HG02973 (cell line): Measurements from ENCODE around the gene UGT1A8.

ENCODE experiments used
- ATAC-seq: cut with Tn5 transposase; IDR thresholded peaks from one replicate; pipeline ENCODE4 v1.9.1; 2021; ENCODE audit warnings: moderate library complexity; ENCODE audit not compliant: unreplicated experiment

Gene UGT1A8

DNA sequence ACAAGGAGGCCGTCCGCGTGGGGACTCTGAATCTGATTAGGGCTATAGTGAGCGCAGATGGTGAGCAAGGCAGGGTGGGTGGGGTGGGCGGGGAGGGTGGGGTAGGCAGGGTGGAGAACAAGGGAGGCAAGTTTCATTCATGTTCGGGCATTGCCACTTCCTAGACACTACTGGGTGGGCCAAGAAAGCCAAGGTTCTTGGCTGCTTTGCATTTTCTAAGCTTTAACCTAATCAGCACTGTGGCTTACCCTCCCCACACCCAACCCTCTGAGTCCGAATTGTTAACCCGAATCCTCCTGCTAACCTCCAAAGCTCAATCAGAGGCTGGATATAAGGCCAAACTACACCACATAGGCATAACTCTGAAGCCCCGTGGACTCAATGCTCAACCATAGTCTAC lies 178.8 kb downstream of the UGT1A8 start:
- ATAC-seq, result no peak

- no peak for ATAC-seq
These were observed 181.1 kb downstream of the UGT1A8 start for GRCh38 chr2:233798335-233799086.

DNA sequence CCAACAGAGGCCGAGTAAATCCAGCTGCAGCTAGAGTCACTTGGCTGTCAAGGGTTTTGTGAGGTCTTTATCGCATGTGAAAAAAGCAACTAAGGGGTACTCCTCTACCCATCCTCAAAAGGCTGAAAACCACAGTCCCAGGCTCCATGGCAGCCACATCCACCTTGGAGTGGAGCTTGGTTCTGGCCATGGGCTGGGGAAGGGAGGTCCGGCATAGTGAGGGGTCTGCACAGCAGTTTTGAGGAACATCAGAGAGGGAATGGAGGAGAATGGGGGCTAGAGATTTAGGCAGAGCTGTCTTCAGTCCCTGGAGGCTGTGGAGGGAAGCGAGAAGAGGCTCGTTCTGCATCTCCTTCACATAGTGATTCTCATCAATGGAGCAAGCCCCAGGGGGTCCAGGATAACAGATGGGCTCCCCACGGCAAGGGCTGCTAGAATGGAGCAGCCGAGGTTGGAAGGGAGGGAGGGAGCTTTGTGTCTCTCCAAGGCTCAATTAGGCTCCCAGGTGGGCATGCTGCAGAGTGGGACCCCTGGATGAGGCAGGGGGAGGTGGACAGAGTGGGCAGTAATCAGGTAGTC lies 181.7 kb downstream of the UGT1A8 start:
- ATAC-seq, result no peak

- no peak for ATAC-seq
These were observed 182.3 kb downstream of the UGT1A8 start for GRCh38 chr2:233799716-233800115.

DNA sequence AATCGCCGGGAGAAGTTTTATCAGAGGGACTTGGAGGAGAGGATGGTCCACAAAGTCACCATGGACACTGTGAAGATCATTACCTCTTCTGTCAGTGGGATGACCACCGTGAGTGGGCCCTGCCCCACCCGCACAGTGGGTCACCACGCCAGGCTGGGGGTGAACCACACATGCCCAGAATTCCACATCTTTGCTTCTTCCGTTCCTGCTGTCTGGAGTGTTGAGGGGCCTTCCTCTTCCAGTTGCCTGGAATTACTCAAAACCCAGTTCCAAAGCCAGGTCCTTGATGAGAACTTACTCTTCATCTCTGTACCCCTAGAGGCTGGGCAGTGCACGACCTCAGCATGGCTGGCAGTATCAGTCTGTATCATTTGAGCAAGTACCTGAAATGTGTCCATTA lies 182.8 kb downstream of the UGT1A8 start:
- no peak for ATAC-seq

DNA sequence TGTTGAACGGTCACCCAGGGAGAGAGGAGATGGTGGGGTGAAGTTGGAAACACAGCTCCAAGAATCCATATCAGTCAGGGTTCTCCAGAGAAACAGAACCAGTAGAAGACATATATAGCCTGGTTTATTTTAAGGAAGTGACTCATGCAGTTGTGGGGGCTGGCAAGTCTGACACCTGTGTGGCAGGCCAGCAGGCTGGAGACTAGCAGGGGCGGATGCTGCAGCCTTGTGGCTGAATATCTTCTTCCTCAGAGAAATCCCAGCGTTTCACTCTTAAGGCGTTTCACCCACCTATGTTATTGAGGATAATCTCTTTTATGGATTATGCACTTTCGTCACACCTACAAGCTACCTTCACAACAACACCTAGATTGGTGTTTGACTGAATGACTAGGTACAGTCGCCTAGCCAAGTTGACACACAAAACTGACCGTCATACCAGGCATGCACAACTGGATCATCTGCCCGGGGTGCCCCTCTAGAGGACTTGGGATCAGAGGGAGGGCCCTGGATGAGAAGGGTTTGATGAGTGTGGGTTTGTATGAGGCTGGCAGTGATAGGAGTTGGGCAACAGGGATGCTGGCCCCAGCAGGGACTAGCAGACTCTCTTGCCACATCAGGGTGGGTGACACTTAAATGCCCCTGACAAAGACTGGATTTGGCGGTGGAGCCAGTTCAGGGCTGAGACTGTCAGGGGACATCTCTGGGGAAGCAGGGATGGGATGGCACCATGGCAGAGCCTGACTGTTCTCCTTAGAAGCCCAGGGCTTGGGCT lies 184.1 kb downstream of the UGT1A8 start:
- no peak for ATAC-seq

GRCh38 chr2:233802132-233802815 lies 184.8 kb downstream of the UGT1A8 start:
- no peak for ATAC-seq

DNA sequence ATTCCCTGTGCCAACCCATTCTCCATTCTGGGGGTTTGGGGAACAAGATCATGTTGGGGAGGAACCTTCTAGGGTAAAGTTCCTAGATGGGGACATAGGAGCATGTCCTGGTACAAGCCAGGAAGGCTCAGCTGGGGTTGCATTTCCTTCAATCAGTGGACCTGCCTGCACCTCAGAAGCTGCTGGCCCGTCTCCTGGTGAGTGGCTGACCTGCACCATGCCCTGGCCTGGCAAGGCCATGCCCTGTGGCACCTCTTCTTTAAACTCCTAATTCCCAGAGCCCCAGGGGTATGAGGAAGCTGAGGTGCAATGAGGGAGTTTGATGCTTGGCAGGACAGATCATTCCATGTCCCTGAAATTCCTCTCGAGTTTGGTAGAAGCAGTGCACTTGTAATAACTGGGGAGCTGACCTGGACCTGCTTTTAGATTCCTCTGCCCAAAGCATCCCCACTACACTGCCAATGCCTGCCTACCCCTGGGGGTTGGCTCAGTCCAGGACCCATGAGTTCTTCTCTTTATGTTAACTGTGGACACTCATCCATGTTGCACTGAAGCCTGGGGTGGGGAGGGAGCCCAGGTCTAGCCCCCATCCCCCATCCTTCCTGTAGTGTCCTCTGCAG lies 186.0 kb downstream of the UGT1A8 start:
- ATAC-seq, result no peak

- ATAC-seq, result no peak
These were observed 186.6 kb downstream of the UGT1A8 start for GRCh38 chr2:233803994-233804393.

GRCh38 chr2:233807215-233807865 lies 189.9 kb downstream of the UGT1A8 start:
- ATAC-seq, result no peak

GRCh38 chr2:233807966-233808935 lies 190.8 kb downstream of the UGT1A8 start:
- no peak for ATAC-seq

DNA sequence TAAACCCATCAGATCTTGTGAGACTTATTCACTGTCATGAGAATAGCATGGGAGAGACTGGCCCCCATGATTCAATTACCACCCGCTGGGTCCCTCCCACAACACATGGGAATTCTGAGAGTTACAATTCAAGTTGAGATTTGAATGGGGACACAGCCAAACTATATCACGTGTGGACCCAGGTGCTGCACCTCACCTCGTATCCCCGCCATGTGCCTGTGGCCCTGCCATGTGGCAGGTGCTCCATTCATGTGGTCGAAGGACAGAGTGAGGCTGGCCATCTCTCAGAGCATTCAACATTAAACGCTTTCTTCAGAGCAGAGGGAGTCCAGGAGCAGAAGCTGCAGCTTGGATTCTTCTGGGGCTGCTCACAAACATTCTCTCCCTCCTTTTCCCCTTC lies 193.0 kb downstream of the UGT1A8 start:
- no peak for ATAC-seq

GRCh38 chr2:233811087-233811486 lies 193.7 kb downstream of the UGT1A8 start:
- no peak for ATAC-seq

- no peak for ATAC-seq
These were observed 194.3 kb downstream of the UGT1A8 start for GRCh38 chr2:233811732-233812131.

- ATAC-seq, result no peak
These were observed 196.0 kb downstream of the UGT1A8 start for GRCh38 chr2:233813236-233814055.

DNA sequence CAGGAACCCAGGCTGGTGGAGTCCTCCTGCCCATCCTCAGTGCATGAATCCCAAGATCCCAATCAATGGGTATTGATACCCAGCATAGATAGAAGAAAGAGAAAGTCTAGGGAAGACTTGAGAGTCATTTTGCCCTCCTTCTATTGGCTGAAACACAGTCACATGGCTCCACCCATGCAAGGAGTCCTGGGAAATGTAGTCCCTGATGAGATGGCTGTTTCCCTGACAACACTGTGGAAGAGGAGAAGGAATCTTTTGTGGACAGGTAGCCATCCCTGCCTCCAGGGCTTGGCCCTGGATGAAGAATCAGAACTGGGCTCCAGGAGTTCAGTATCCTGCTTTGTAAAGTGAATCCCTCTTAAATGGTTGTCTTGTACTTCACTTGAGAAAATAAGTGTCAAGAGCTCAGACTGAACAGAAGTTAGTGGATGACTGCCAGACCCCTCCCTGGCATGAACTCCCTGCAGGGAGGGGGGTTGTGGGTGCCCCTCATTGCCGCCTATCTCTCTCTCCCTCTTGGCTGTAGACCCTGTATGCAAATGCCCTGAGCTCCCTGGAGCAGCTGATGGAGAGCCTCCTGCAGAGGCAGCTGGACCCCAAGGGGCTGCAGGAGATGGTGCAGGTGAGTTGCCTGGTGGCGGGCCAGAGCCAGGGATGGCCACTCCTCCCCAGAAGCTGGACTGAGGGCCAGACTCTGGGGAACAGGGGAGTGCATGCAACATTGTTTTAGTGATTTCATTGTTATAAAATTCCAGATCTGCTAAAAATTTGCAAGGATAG lies 196.8 kb downstream of the UGT1A8 start:
- ATAC-seq, result no peak

- no peak for ATAC-seq
These were observed 198.4 kb downstream of the UGT1A8 start for GRCh38 chr2:233815861-233816260.

DNA sequence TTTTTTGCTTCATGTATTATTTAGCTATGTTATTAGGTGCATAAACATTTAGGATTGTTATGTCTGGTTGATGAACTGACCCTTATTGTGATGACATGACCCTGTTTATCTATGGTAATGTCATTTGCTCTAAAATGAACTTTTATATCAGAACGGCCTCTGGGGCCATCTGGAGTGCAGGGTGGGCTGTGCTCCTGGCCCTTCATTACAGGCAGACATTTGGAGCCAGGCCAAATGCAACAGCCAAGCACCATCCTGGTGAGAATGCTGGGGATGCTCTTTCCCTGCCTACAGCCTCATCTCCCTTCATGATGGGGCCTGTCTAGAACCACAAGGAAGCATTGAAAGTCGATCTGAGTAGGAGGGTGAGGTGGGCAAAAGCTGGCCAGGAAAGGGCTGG lies 198.9 kb downstream of the UGT1A8 start:
- ATAC-seq, result no peak
